WTC11 (cell line): Measurements from ENCODE around the gene RAD18. TPM values are rescaled to one million over a fixed set of nuclear protein-coding genes. Genes with fewer than 3 reads are reported as not detected.
A peak's percentile ranks its signal among the peaks of the same experiment; 100 is the strongest.

Source experiments
- ATAC-seq: fragments of 200-7000 bp; cut with Tn5 transposase; 2 replicates; pipeline ENCODE4 v1.10.0; 2021; ENCODE audit warnings: mild to moderate bottlenecking, moderate library complexity
- CTCF ChIA-PET: fragments of 300-600 bp; sonication (Branson Sonifier 250); formaldehyde crosslinking; loops from one replicate; lab custom pipeline; 2021; ENCODE audit warnings: antibody characterized with exemption; lab: Charles Lee
- POLR2A ChIA-PET: fragments of 350-600 bp; sonication (Branson Sonifier 250); formaldehyde crosslinking; loops from one replicate; lab custom pipeline; 2021; ENCODE audit warnings: antibody characterized with exemption; lab: Charles Lee
- DNase-seq: peaks from one replicate; pipeline ENCODE4 v3.0.0; 2021; ENCODE audit warnings: low spot score
- H3K27ac Mint-ChIP-seq: 2 replicates; pipeline ENCODE4 v1.8.0; 2021; ENCODE audit warnings: mixed read lengths
- H3K27me3 Mint-ChIP-seq: 2 replicates; pipeline ENCODE4 v1.8.0; 2021; ENCODE audit warnings: low read depth, mild to moderate bottlenecking, moderate library complexity, mixed read lengths
- H3K36me3 Mint-ChIP-seq: 2 replicates; pipeline ENCODE4 v1.8.0; 2021; ENCODE audit warnings: mixed read lengths
- H3K4me1 Mint-ChIP-seq: 2 replicates; pipeline ENCODE4 v1.8.0; 2022; ENCODE audit warnings: mixed read lengths
- H3K4me3 Mint-ChIP-seq: 2 replicates; pipeline ENCODE4 v1.8.0; 2021; ENCODE audit warnings: mild to moderate bottlenecking, moderate library complexity, mixed read lengths
- H3K9me3 Mint-ChIP-seq: 2 replicates; pipeline ENCODE4 v1.8.0; 2021; ENCODE audit warnings: mixed read lengths
- ATF2 ChIP-seq: sonication (generic); formaldehyde crosslinking; IDR thresholded peaks from 2 replicates; pipeline ENCODE4 v1.8.1; 2022; ENCODE audit warnings: low read depth, missing genetic modification reagents, borderline replicate concordance
- ERG ChIP-seq: fragments of 250-450 bp; sonication (Bioruptor Pico); IDR thresholded peaks from 2 replicates; pipeline ENCODE4 v1.8.0; 2021; ENCODE audit warnings: mild to moderate bottlenecking
- FOXJ3 ChIP-seq: sonication (generic); formaldehyde crosslinking; IDR thresholded peaks from 2 replicates; pipeline ENCODE4 v1.9.0; 2021; ENCODE audit warnings: missing genetic modification reagents, mild to moderate bottlenecking, borderline replicate concordance
- HMGA2 ChIP-seq: fragments of 250-450 bp; sonication (Bioruptor Pico); IDR thresholded peaks from 2 replicates; pipeline ENCODE4 v1.4.0; 2021; ENCODE audit warnings: mild to moderate bottlenecking, moderate library complexity
- NFE2L1 ChIP-seq: sonication (generic); formaldehyde crosslinking; IDR thresholded peaks from 2 replicates; pipeline ENCODE4 v1.8.1; 2023; ENCODE audit warnings: missing genetic modification reagents
- PRDM15 ChIP-seq: sonication (generic); formaldehyde crosslinking; IDR thresholded peaks from 2 replicates; pipeline ENCODE4 v1.8.0; 2022; ENCODE audit warnings: missing genetic modification reagents
- PREB ChIP-seq: sonication (generic); formaldehyde crosslinking; IDR thresholded peaks from 2 replicates; pipeline ENCODE4 v1.8.1; 2022; ENCODE audit warnings: mild to moderate bottlenecking, missing genetic modification reagents, moderate library complexity, borderline replicate concordance
- TCF7 ChIP-seq: sonication (generic); formaldehyde crosslinking; IDR thresholded peaks from 2 replicates; pipeline ENCODE4 v1.8.0; 2022; ENCODE audit warnings: mild to moderate bottlenecking, low read depth, missing genetic modification reagents, moderate library complexity
- TEAD1 ChIP-seq: sonication (generic); formaldehyde crosslinking; IDR thresholded peaks from 2 replicates; pipeline ENCODE4 v1.8.0; 2022; ENCODE audit warnings: mild to moderate bottlenecking, missing genetic modification reagents
- TP53 ChIP-seq: sonication (generic); formaldehyde crosslinking; IDR thresholded peaks from 2 replicates; pipeline ENCODE4 v1.8.1; 2023; ENCODE audit warnings: mild to moderate bottlenecking, missing genetic modification reagents
- USF1 ChIP-seq: sonication (generic); formaldehyde crosslinking; IDR thresholded peaks from 2 replicates; pipeline ENCODE4 v1.8.0; 2022; ENCODE audit warnings: mild to moderate bottlenecking, missing genetic modification reagents
- ZNF138 ChIP-seq: sonication (generic); formaldehyde crosslinking; conservative IDR thresholded peaks from 2 replicates; pipeline ENCODE4 v1.8.1; 2022; ENCODE audit warnings: mild to moderate bottlenecking, moderate library complexity, missing genetic modification reagents
- ZNF219 ChIP-seq: sonication (generic); formaldehyde crosslinking; IDR thresholded peaks from 2 replicates; pipeline ENCODE4 v1.8.0; 2023; ENCODE audit warnings: missing genetic modification reagents, mild to moderate bottlenecking, borderline replicate concordance
- ZNF232 ChIP-seq: sonication (generic); formaldehyde crosslinking; IDR thresholded peaks from 2 replicates; pipeline ENCODE4 v1.8.0; 2022; ENCODE audit warnings: mild to moderate bottlenecking, missing genetic modification reagents
- ZNF396 ChIP-seq: fragments of 250-450 bp; sonication (Bioruptor Pico); IDR thresholded peaks from 2 replicates; pipeline ENCODE4 v1.8.0; 2021; ENCODE audit warnings: mild to moderate bottlenecking, moderate library complexity, borderline replicate concordance
- ZNF416 ChIP-seq: fragments of 250-450 bp; sonication (Bioruptor Pico); IDR thresholded peaks from 2 replicates; pipeline ENCODE4 v1.9.0; 2021; ENCODE audit warnings: mild to moderate bottlenecking, inconsistent platforms
- ZNF532 ChIP-seq: fragments of 250-450 bp; sonication (Bioruptor Pico); IDR thresholded peaks from 2 replicates; pipeline ENCODE4 v1.9.0; 2021; ENCODE audit warnings: mild to moderate bottlenecking, borderline replicate concordance
- total RNA-seq: library from RNA; stranded (reverse); gene quantifications from 3 replicates; pipeline ENCODE4 v1.2.3, GENCODE V29; 2021

Gene RAD18
- total RNA-seq, 1 experiment from 2014 or later = 24.4 TPM

GRCh38 chr3:8847317-8847716, 116.0 kb downstream of the RAD18 start (continued):
- no peak for TF ChIP-seq ZNF532 (CRISPR knock-in tag)
- no peak for TF ChIP-seq ATF2 (CRISPR knock-in tag)
- TF ChIP-seq ZNF138 (CRISPR knock-in tag) = no peak
- TF ChIP-seq TEAD1 = no peak
- no peak for TF ChIP-seq PREB (CRISPR knock-in tag)
- no peak for TF ChIP-seq TP53
- no peak for TF ChIP-seq HMGA2 (CRISPR knock-in tag)
- TF ChIP-seq PRDM15 (CRISPR knock-in tag) = no peak
- no peak for TF ChIP-seq NFE2L1 (CRISPR knock-in tag)
- TF ChIP-seq ZNF219 (CRISPR knock-in tag) = no peak

GRCh38 chr3:8846176-8846575, 117.1 kb downstream of the RAD18 start:
- Mint-ChIP-seq H3K9me3 (no peaks in the 10 kb centered on the region; the same call in 1 of the 2 replicates), H3K36me3 (no peaks in the 10 kb centered on the region; the same call in 1 of the 2 replicates), H3K4me3 (no peak overlapping the region), H3K27me3 (no peaks in the 10 kb centered on the region)
- ATAC-seq = peak; percentile 61
- CTCF ChIA-PET = interaction anchor here (0.7 to 1.5 kb wide), 2 partner anchors 77 to 132 kb away, joined by 3 to 5 read pairs; partner anchors contain the start of gene OXTR
- TF ChIP-seq ZNF396 (CRISPR knock-in tag) = no peak
- no peak for TF ChIP-seq ZNF232 (CRISPR knock-in tag)
- TF ChIP-seq USF1 (CRISPR knock-in tag) = no peak
- TF ChIP-seq NFE2L1 (CRISPR knock-in tag) = no peak
- TF ChIP-seq TCF7 (CRISPR knock-in tag) = no peak
- TF ChIP-seq ZNF416 = no peak
- no peak for TF ChIP-seq FOXJ3 (CRISPR knock-in tag)
- TF ChIP-seq ERG (CRISPR knock-in tag) = no peak
- TF ChIP-seq, all 79 proteins: peak for 0
- Mint-ChIP-seq H3K27ac (no peak overlapping the region), H3K4me1 (peaks cover 16% of the 10 kb centered on the region)
- DNase-seq = no peak
- POLR2A ChIA-PET = interaction anchor here (0.6 kb wide), 1 partner anchor 1505 kb away, joined by 6 read pairs; no protein-coding TSS in a partner anchor
